Testis (tissue), 3 donors: ENCODE data around the gene ABCB9. TPM values are rescaled to one million over a fixed set of nuclear protein-coding genes. Genes with fewer than 3 reads are reported as not detected.
A peak's percentile ranks its signal among the peaks of the same experiment; 100 is the strongest.

ENCODE experiments used
- DNase-seq: peaks from one replicate; pipeline ENCODE4 v3.0.0-alpha.2; 2019
- H3K27ac ChIP-seq, 2 donors: fragments of 200-600 bp; sonication (generic); one replicate each; pipeline ENCODE4 v1.5.1; 2019
- H3K27me3 ChIP-seq: fragments of 200-600 bp; sonication (generic); one replicate; pipeline ENCODE4 v1.5.1; 2019
- H3K36me3 ChIP-seq: fragments of 200-600 bp; sonication (generic); one replicate; pipeline ENCODE4 v1.5.1; 2017; ENCODE audit warnings: low read depth; ENCODE audit errors: missing control alignments
- H3K4me1 ChIP-seq: fragments of 200-600 bp; sonication (generic); one replicate; pipeline ENCODE4 v1.5.1; 2019
- H3K4me3 ChIP-seq, 2 donors: fragments of 200-600 bp; sonication (generic); one replicate each; pipeline ENCODE4 v1.5.1; 2017 to 2019
- H3K9me3 ChIP-seq: fragments of 200-600 bp; sonication (generic); one replicate; pipeline ENCODE4 v1.5.1; 2017
- CTCF ChIP-seq, 3 experiments: fragments of 450-650 bp in 2 of 3; fragments of 200-600 bp in 1 of 3; sonication (generic) in 1 of 3; IDR thresholded peaks; one replicate each; pipeline ENCODE4 v1.5.1; 2016 to 2019; ENCODE audit warnings: antibody characterized with exemption in 3 of 3, mild to moderate bottlenecking in 2 of 3, moderate library complexity in 1 of 3
- POLR2A ChIP-seq: fragments of 450-650 bp; IDR thresholded peaks from one replicate; pipeline ENCODE4 v1.6.1; 2017; ENCODE audit warnings: antibody characterized with exemption, mild to moderate bottlenecking, moderate library complexity
- WGBS, 2 donors: methylation state at CpG; one replicate each; pipeline ENCODE4 v1.1.5; 2018; 5-methylcytosine and 5-hydroxymethylcytosine counted together
- intact Hi-C: fragments of 100-400 bp; cut with DNase I; formaldehyde crosslinking; loops from one replicate; pipeline ENCODE4 v1.15.1; 2023; ENCODE audit warnings: low total_unique reads
- polyA plus RNA-seq: library from polyadenylated mRNA; stranded (reverse); fragments of 350-450 nt; fragmentation: Illumina TruSeq; extraction: RNeasy Lipid Tissue Mini Kit (QIAGEN cat#74804); gene quantifications from one replicate; pipeline ENCODE4 v1.2.3, GENCODE V29; 2014; ENCODE audit warnings: low read depth, low replicate concordance; ENCODE audit not compliant: insufficient read depth
- total RNA-seq, 2 donors: library from RNA; depleted of rRNA; stranded (reverse); fragments of >200 nt; gene quantifications; one replicate each; pipeline ENCODE4 v1.2.3, GENCODE V29; 2016

ABCB9 gene
- total and polyA plus RNA-seq, 3 donors from 2014 or later = 41.6 to 82.8 (median 75.3) TPM

GRCh38 chr12:122951979-122952892 is 14.0 kb downstream of the ABCB9 start:
- peak; percentile 86 for DNase-seq
- no peaks in the 10 kb centered on the region for H3K27me3 ChIP-seq
- WGBS, 2 donors = 69 to 78% methylated on average over 11 to 12 of the region's 12 CpGs
- H3K27ac ChIP-seq = no peak overlapping the region
- TF ChIP-seq POLR2A (no peak), CTCF (IDR thresholded peaks at IDR 0.05) (peak; percentile 73 to 79 (median 78))
- no peaks in the 10 kb centered on the region for H3K36me3 ChIP-seq
- H3K9me3 ChIP-seq = no peaks in the 10 kb centered on the region
- H3K4me3 ChIP-seq = no peak overlapping the region
- H3K4me1 ChIP-seq = peaks cover 5% of the 10 kb centered on the region
- intact Hi-C loops = no loop called here

- Histone ChIP-seq H3K9me3 (no peaks in the 10 kb centered on the region), H3K4me1 (peaks cover 5% of the 10 kb centered on the region), H3K4me3 (no peak overlapping the region), H3K27ac (no peak overlapping the region), H3K27me3 (no peaks in the 10 kb centered on the region), H3K36me3 (no peaks in the 10 kb centered on the region)
- no peak for DNase-seq
- TF ChIP-seq POLR2A = no peak
- no peak for TF ChIP-seq CTCF (IDR thresholded peaks at IDR 0.05)
- intact Hi-C loops = no loop called here
- 87 to 91% methylated on average over 6 to 9 of the region's 9 CpGs for WGBS, 2 donors
Observed at GRCh38 chr12:122951406-122951805, 14.9 kb downstream of the ABCB9 start.

- no peak for DNase-seq
- peak overlapping the region in 1 of 2 donors; percentile 37 for H3K27ac ChIP-seq
- WGBS, 2 donors = 68 to 76% methylated on average over 15 to 25 of the region's 27 CpGs
- peaks cover 7% of the 10 kb centered on the region for H3K4me1 ChIP-seq
- TF ChIP-seq POLR2A (no peak), CTCF (IDR thresholded peaks at IDR 0.05) (no peak)
- H3K4me3 ChIP-seq = no peak overlapping the region
- H3K27me3 ChIP-seq = no peaks in the 10 kb centered on the region
- no peaks in the 10 kb centered on the region for H3K36me3 ChIP-seq
- no peaks in the 10 kb centered on the region for H3K9me3 ChIP-seq
- intact Hi-C loops = loop anchor here (5.0 kb wide), 1 partner anchor 88 kb away; no protein-coding TSS in a partner anchor
Observed at GRCh38 chr12:122949816-122950675, 16.2 kb downstream of the ABCB9 start.

DNA sequence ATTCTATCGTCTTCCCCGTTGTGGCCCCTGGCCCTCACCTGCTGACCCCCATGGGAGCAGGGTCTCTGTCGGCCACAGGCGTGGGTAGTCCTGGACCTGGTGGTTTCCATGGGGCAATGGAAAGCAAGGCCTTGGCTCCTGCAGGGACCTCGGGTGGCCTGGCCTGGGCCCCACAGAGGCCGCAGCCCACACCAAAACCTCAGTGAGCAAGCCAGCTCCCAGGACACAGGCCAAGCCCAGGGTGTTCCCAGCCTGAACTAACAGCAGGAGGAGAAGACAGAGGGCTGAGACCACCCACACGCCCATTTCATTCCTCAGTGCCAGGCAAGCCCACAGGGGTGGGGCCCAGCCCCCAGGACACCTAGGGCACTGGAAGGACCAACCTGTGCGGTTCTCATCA is 16.9 kb downstream of the ABCB9 start:
- DNase-seq = no peak
- no peak overlapping the region for H3K4me3 ChIP-seq
- TF ChIP-seq POLR2A (no peak), CTCF (IDR thresholded peaks at IDR 0.05) (no peak)
- intact Hi-C loops = loop anchor here (5.0 kb wide), 1 partner anchor 87 kb away; no protein-coding TSS in a partner anchor
- H3K27ac ChIP-seq = peak overlapping the region in 1 of 2 donors; percentile 37
- H3K27me3 ChIP-seq = no peaks in the 10 kb centered on the region
- H3K36me3 ChIP-seq = no peaks in the 10 kb centered on the region
- no peaks in the 10 kb centered on the region for H3K9me3 ChIP-seq
- 43 to 56% methylated on average over 3 to 8 of the region's 8 CpGs for WGBS, 2 donors
- peaks cover 10% of the 10 kb centered on the region for H3K4me1 ChIP-seq
